ENCODE measurements around the gene YWHAQ.

Gene YWHAQ

DNA sequence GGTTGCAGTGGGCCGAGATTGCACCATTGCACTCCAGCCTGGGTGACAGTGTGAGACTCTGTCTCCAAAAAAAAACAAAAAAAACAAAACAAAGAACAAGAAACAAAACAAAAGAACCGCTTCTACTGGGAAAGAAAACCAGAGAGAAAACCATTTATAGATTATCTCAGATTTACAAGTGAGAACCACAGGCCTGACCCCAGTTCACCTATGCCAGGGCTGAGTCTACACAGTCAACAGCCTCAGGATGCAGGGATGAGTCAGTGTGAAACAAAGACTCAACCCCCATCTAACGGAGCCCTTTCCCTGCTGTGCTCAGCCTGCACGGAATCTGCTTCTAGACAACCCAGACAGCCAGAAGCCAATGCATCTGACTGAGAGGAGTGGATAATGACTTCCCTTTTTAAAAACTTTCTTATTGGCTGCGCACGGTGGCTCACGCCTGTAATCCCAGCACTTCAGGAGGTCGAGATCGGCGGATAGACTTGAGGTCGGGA is 25.5 kb upstream of the YWHAQ start:
- DNase-seq (ENCODE audit: insufficient read length, low spot score) (no peak), FAIRE-seq (no peak)
- TF ChIP-seq CTCF (IDR thresholded peaks at IDR 0.05; ENCODE audit: insufficient read depth, missing control alignments), result no peak

GRCh38 chr2:9655441-9656269 is 24.9 kb upstream of the YWHAQ start:
- TF ChIP-seq CTCF (IDR thresholded peaks at IDR 0.05; ENCODE audit: insufficient read depth, missing control alignments), result no peak
- no peak for DNase-seq (ENCODE audit: insufficient read length, low spot score)
- FAIRE-seq, result no peak

DNA sequence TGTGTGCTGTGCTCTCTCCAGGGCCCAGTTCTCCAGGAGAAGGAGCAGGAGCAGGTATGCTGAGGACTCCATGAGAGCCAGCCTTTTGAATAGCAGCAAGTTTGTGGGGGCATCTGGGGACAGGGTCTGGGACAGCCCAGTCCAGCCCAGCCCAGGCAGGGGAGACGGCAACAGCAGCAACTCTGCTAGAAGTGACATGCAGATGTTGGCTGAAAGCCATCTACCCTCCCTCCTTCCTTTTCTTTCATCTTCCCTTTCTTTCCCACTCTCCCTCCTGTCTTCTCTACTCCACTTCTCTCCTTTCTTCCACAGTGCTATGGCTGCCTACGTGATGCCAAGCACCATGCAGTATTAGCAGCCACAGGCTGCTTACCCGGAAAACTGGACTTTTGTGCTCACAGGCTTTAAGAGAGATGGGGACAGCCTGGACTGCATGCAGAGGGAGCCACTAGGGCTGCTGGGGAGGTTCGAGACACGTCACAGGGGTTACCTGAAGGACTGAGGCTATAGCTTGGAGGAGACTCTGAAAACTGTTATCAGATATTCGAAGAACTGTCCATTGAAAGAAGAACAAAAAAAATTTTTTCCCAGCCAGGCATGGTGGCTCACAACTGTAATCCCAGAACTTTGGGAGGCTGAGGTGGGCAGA is 23.8 kb upstream of the YWHAQ start:
- FAIRE-seq, result no peak
- no peak for TF ChIP-seq CTCF (IDR thresholded peaks at IDR 0.05; ENCODE audit: insufficient read depth, missing control alignments)

DNA sequence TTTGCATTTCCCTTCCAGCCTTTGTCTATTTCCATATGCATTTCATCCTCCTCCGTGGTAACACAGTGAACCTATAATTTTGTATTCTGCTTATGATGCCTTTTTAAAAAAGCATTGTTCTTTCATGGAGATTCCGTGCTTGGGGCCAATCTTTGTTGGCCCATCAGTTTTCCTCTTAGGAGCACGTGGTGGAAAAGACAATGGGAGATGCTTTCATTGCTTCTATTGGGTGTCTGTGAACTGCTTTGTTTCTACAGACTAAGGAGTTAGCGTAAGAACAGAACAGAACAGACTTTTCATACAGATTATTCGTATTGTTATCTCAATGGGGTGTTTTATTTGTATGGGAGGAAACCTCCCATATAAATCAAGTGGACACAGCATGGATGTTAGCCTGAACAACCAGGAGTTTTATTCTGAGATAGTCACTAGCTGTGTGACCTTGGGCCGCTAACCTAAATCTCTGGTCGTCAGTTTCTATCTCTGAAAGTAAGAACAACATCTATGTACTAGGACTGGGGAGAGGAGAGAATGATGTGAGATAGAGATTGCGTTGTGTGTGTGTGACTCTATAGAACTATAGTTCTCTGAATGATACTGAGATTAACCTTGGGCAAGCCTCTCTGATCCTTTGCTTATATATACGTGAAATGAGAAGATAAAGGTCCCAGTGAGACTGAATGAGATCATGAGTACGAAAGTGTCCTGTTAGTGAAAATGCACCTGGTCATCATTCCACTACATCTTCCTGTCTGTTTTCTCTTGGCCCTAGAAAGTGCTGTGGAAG is 22.9 kb upstream of the YWHAQ start:
- TF ChIP-seq CTCF (IDR thresholded peaks at IDR 0.05; ENCODE audit: insufficient read depth, missing control alignments), result no peak
- FAIRE-seq (no peak), DNase-seq (ENCODE audit: insufficient read length, low spot score) (no peak)

More for the DNA sequence above, 23.8 kb upstream of the YWHAQ start:
- DNase-seq (ENCODE audit: insufficient read length, low spot score), result no peak

DNA sequence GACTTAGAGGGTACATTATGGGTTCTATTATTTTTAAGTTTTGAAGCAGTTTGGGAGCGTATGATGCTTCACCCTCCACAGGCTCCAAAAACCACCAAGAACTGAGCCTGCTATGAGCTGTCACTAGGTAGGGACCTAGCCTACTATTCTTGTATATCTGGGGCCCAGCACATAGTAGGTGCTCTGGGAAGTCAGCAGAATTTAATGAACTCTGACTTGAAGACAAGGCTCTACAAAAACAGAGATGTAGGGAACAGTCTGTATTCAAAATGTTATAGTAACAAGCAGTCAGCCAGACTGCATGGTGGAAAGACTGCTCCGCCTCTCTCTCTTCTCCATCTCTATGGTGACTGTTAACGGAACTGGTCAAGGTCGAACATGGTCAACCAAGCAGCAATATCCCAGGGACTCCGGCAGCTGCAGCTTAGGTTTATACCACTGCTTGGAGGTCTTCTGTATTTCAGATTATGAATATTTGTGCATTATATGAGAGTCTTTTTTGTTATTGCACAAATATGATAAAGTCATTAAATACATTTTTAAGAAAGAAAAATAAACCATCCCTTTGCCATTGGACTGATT is 22.2 kb upstream of the YWHAQ start:
- DNase-seq (ENCODE audit: insufficient read length, low spot score) (no peak), FAIRE-seq (no peak)
- no peak for TF ChIP-seq CTCF (IDR thresholded peaks at IDR 0.05; ENCODE audit: insufficient read depth, missing control alignments)

DNA sequence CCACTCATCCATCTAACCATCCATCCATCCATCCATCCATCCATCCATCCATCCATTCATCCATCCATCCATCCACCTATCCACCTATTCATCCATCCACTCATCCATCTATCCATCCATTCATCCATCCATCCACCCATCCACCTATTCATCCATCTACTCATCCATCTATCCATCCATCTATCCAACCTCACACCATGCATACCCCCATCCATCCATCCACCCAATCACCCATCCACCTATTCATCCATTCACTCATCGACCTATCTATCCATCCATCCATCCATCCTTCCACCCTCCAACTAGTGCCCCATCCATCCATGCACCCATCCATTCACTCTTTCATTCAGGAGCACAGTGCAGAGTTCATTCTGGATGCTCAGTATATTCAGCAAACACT is 21.5 kb upstream of the YWHAQ start:
- no peak for FAIRE-seq
- TF ChIP-seq CTCF (IDR thresholded peaks at IDR 0.05; ENCODE audit: insufficient read depth, missing control alignments), result no peak

More for the DNA sequence above, 21.5 kb upstream of the YWHAQ start:
- DNase-seq (ENCODE audit: insufficient read length, low spot score), result no peak
